Stromal cell of bone marrow (primary cell): ENCODE measurements around the gene KIR3DL1.
"Not testable (repeated sequence)": the region's sequence is repeated elsewhere in the genome, so short reads cannot be mapped to it uniquely, and the experiment has no call there.

Experiments used
- DNase-seq: peaks from one replicate; pipeline ENCODE4 v3.0.0-alpha.2; 2012; ENCODE audit warnings: low read depth

KIR3DL1 gene

GRCh38 chr19:54816251-54816650, at the start of gene KIR3DL1:
Gene KIR3DL1 (plus strand): TSS chr19:54816468.
- DNase-seq = not testable (repeated sequence)

DNA sequence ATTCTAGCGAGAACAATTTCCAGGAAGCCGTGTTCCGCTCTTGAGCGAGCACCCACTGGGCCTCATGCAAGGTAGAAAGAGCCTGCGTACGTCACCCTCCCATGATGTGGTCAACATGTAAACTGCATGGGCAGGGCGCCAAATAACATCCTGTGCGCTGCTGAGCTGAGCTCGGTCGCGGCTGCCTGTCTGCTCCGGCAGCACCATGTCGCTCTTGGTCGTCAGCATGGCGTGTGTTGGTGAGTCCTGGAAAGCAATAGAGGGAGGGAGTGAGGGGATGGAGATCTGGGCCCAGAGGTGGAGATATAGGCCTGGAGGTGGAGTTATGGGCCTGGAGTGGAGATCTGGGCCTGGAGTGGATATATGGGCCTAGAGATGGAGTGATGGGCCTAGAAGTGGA, 46.6 kb upstream of the KIR3DL1 start, which contains the start of gene KIR2DL1:
Gene KIR2DL1 (plus strand): TSS at position 148 of the 400 bp plus-strand sequence. CDS start 58 bp downstream, at position 206.
- DNase-seq = not testable (repeated sequence)

DNA sequence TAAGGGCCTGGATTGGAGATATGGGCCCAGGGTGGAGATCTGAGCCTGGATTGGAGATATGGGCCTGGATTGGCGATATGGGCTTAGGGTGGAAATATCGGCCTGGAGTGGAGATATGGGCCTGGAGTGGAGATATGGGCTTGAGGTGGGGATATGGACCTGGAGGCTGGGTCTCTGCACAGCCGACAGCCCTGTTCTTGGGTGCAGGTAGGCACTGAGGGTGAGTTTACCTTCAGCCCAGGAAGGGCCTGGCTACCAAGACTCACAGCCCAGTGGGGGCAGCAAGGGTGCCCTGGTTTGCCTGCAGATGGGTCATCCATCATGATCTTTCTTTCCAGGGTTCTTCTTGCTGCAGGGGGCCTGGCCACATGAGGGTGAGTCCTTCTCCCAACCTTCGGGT, 45.8 kb upstream of the KIR3DL1 start:
- DNase-seq = not testable (repeated sequence)

DNA sequence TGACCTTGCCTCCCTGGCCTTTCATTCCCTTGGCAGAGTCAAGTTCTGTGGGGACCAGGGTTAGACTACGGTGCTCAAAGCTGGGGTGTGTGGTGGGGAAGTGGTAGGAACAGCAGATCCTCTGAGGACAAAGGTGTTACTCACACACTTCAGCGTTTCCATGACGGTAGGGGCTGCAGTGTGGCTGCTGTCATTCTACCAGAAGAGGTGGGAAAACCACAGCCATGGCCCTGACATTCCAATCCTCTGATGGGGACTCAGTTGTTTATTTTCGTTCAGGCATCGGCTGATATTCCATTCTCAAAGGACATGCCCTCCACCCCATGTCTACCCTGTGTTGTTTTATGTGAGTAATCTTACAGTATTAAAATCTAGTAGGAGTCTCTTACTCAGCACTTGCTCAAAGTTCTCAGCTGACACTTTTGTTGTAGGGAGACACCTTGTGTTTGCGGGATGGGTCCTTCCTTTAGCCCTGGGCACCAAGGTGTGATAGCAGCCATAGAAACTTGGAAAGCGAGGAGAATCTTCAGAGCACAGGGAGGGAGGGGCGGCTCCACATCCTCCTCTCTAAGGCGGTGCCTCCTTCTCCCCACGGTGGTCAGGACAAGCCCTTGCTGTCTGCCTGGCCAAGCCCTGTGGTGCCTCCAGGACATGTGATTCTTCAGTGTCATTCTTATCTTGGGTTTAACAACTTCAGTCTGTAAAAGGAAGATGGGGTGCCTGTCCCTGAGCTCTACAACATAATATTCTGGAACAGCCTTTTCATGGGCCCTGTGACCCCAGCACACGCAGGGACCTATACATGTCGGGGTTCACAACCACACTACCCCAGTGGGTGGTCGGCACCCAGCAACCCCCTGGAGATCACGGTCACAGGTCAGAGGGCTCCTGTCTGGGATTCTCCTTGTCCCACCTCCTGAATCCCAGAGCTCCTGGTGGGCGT, 45.0 kb upstream of the KIR3DL1 start:
- not testable (repeated sequence) for DNase-seq

DNA sequence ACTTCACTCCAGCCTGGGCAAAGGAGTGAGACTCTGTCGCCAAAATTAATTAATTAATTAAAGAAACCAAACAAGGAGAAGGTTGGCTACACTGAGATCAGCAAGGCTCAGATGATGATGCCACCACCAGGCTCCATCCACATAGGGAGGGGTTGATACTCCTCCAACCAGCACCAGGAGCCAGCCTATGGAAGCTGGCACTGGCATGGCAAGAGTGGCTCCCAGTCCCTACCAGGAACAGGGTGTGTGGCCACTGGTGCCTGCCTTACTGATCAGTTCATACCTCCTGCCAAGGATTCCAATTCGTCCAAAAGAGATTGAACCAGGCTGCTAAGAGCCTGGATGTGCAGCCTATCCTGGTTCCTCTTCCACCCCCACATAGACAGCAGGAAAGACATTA, 43.6 kb upstream of the KIR3DL1 start:
- DNase-seq = not testable (repeated sequence)

- not testable (repeated sequence) for DNase-seq
These were observed 41.0 kb upstream of the KIR3DL1 start for GRCh38 chr19:54775095-54775815.

GRCh38 chr19:54775830-54776229, 40.4 kb upstream of the KIR3DL1 start:
- DNase-seq = not testable (repeated sequence)

DNA sequence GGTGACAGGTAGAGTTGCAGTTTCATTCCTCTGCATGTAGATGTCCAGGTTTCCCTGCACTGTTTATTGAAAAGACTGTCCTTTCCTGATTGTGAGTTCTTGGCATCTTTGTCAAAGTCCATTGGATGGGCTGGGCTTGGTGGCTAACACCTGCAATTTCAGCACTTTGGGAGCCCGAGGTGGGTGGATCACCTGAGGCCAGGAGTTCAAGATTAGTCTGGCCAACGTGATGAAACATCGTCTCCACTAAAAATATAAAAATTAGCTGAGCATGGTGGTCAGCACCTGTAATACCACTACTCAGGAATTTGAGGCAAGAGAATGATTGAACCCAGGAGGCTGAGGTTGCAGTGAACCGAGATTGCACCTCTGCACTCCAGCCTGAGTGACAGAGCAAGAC, 38.4 kb upstream of the KIR3DL1 start:
- DNase-seq = not testable (repeated sequence)

GRCh38 chr19:54778896-54779295, 37.4 kb upstream of the KIR3DL1 start:
- not testable (repeated sequence) for DNase-seq

DNA sequence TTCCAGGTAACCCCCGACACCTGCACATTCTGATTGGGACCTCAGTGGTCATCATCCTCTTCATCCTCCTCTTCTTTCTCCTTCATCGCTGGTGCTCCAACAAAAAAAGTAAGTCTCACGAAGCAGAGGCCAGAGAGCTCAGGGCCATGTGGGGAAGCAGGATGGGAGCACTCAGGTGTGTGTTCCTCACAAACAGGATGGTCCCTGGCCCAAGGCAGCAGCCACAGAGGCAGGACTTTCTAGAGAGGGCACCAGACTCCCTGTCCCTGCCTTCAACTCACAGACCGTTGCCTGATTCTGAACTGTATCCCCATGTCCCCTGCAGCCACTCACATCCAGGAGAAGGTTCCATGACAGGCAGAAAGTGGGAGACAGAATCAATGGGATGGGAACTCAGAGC, 33.4 kb upstream of the KIR3DL1 start:
- DNase-seq = not testable (repeated sequence)

DNA sequence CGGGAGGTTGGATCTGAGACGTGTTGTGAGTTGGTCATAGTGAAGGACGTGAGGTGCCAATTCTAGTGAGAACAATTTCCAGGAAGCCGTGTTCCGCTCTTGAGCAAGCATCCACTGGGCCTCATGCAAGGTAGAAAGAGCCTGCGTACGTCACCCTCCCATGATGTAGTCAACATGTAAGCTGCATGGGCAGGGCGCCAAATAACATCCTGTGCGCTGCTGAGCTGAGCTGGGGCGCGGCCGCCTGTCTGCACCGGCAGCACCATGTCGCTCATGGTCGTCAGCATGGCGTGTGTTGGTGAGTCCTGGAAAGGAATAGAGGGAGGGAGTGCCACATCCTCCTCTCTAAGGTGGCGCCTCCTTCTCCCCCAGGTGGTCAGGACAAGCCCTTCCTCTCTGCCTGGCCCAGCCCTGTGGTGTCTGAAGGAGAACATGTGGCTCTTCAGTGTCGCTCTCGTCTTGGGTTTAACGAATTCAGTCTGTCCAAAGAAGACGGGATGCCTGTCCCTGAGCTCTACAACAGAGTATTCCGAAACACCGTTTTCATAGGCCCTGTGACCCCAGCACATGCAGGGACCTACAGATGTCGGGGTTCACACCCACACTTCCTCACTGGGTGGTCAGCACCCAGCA, 30.1 kb upstream of the KIR3DL1 start:
- not testable (repeated sequence) for DNase-seq

DNA sequence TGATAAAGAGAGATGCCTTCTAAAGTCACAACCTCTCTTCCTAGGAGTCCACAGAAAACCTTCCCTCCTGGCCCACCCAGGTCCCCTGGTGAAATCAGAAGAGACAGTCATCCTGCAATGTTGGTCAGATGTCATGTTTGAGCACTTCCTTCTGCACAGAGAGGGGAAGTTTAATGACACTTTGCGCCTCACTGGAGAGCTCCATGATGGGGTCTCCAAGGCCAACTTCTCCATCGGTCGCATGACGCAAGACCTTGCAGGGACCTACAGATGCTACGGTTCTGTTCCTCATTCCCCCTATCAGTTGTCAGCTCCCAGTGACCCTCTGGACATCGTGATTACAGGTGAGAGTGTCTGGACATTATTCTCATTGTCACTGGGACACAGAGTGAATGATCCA, 28.1 kb upstream of the KIR3DL1 start:
- not testable (repeated sequence) for DNase-seq

- no peak for DNase-seq
These were observed 25.6 kb upstream of the KIR3DL1 start for GRCh38 chr19:54790711-54791110.

DNA sequence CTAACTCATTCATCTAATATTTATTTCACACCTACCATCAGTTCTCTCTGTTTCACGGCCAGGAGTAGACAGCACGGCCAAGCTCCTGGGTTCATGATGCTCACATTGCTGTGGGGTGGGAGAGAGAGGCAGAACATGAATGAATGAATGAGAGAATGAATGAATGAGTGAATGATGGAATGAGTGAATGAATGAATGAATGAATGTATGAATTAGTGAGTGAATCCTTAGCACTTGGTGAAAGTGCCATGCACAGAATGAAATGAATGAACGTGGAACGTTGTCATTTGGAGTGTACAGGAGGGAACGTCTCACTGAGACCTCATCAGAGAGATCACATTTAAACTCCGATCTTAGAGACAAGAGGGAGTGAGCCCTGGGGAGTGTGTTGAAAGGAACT, 24.8 kb upstream of the KIR3DL1 start:
- no peak for DNase-seq

- no peak for DNase-seq
These were observed 23.5 kb upstream of the KIR3DL1 start for GRCh38 chr19:54792814-54793213.

DNA sequence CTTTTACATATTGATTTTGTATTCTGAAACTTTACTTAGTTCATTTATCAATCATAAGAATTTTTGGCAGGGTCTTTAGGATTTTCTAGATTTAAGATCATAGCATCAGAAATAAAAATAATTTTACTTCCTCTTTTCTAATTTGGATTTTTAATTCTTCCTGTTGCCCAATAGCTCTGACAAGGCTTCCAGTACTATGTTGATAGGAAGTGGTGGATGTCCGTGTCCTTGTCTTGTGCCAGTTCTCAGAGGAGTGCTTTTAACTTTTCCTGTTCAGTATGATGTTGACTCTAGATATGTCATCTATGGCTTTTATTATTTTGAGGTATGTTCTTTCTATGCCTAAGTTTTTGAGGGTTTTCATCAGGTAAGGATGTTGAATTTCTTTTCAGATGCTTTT, 20.5 kb upstream of the KIR3DL1 start:
- DNase-seq = no peak

DNA sequence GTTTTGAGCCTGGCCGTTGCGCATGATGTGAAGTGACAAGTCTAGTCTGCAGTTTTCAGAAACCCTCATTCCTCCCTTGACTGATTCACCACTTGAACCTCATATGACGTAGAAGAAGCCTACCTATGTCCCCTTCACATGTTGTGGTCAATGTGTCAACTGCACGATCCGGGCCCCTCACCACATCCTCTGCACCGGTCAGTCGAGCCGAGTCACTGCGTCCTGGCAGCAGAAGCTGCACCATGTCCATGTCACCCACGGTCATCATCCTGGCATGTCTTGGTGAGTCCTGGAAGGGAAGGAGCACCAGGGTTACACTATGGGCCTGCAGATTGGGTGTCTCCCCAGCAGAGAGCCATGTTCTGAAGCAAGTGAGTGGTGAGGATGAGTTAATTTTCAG, 12.9 kb upstream of the KIR3DL1 start, which contains the start of gene KIR2DL4:
Gene KIR2DL4 (plus strand): TSS at position 201 of the 400 bp plus-strand sequence. CDS start 42 bp downstream, at position 243.
- no peak for DNase-seq

GRCh38 chr19:54804101-54804500, 12.2 kb upstream of the KIR3DL1 start:
- DNase-seq = no peak

GRCh38 chr19:54804571-54804970, 11.7 kb upstream of the KIR3DL1 start:
- DNase-seq = no peak

DNA sequence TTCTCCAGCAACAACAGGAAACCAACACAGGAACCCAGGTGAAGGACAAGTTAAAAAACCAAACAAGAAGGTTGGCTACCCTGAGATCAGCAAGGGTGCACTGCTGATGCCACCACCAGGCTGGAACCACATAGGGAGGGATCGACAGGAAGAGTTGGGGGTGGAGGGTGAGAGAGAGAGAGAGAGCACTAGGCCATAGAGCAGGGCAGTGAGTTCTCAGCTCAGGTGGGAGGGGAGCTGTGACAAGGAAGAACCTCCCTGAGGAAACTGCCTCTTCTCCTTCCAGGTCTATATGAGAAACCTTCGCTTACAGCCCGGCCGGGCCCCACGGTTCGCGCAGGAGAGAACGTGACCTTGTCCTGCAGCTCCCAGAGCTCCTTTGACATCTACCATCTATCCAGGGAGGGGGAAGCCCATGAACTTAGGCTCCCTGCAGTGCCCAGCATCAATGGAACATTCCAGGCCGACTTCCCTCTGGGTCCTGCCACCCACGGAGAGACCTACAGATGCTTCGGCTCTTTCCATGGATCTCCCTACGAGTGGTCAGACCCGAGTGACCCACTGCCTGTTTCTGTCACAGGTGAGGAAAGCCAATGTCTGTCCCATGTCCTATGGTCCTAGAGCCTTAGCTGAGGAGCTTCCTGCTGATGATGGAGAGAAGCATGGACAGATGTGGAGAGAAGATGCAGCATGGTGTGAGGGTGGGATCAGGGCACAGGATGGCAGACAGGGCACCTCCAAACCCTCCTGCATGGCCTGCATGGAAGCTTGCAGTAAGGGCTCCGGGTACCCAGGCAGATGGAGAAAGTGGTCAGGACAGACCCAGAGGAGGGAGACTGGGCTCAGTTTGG, 10.4 kb upstream of the KIR3DL1 start:
- DNase-seq = no peak

GRCh38 chr19:54806516-54806838, 9.8 kb upstream of the KIR3DL1 start:
- no peak for DNase-seq
